MCF 10A (cell line): ENCODE results near the gene AKR1B15. TPM values are rescaled to one million over a fixed set of nuclear protein-coding genes. Genes with fewer than 3 reads are reported as not detected.
"Not testable (repeated sequence)": the region's sequence is repeated elsewhere in the genome, so short reads cannot be mapped to it uniquely, and the experiment has no call there.

Source experiments
- BruUV-seq: library from RNA; stranded (reverse); fragments of 400-500 nt; replicated peaks from 2 replicates; lab custom pipeline; 2021; lab: Mats Ljungman, UMichigan
- CTCF ChIA-PET: fragments of 300-600 bp; sonication (Branson Sonifier 250); formaldehyde crosslinking; extraction: SDS; loops from one replicate; lab custom pipeline; 2021; ENCODE audit warnings: antibody characterized with exemption, inconsistent platforms; lab: Yijun Ruan, JAX
- POLR2A ChIA-PET: fragments of 300-600, 350-650 bp; sonication (Branson Sonifier 250); formaldehyde crosslinking; extraction: SDS; loops from one replicate; lab custom pipeline; 2020; ENCODE audit warnings: antibody characterized with exemption, inconsistent platforms; lab: Yijun Ruan, JAX
- DNase-seq: peaks from one replicate; pipeline ENCODE4 v3.0.0-alpha.2; 2018; ENCODE audit not compliant: unreplicated experiment
- H3K27ac Mint-ChIP-seq: one replicate; pipeline ENCODE4 v1.8.0; 2022; ENCODE audit warnings: mild to moderate bottlenecking, low read depth, mixed read lengths; ENCODE audit not compliant: unreplicated experiment
- H3K27me3 Mint-ChIP-seq: one replicate; pipeline ENCODE4 v1.8.0; 2022; ENCODE audit warnings: mixed read lengths; ENCODE audit not compliant: insufficient read depth, unreplicated experiment
- H3K36me3 Mint-ChIP-seq: one replicate; pipeline ENCODE4 v1.8.0; 2022; ENCODE audit warnings: mild to moderate bottlenecking, moderate library complexity, mixed read lengths; ENCODE audit not compliant: insufficient read depth, unreplicated experiment
- H3K4me1 Mint-ChIP-seq: one replicate; pipeline ENCODE4 v1.8.0; 2022; ENCODE audit warnings: mixed read lengths; ENCODE audit not compliant: insufficient read depth, unreplicated experiment
- H3K4me3 Mint-ChIP-seq: one replicate; pipeline ENCODE4 v1.8.0; 2022; ENCODE audit warnings: mild to moderate bottlenecking, moderate library complexity, mixed read lengths; ENCODE audit not compliant: unreplicated experiment
- H3K9me3 Mint-ChIP-seq: one replicate; pipeline ENCODE4 v1.8.0; 2022; ENCODE audit warnings: mixed read lengths; ENCODE audit not compliant: unreplicated experiment
- intact Hi-C: fragments of 100-400 bp; cut with micrococcal nuclease; formaldehyde crosslinking; loops from 2 replicates; pipeline ENCODE4 v1.14.1; 2022
- total RNA-seq: library from RNA; stranded (reverse); gene quantifications from 2 replicates; pipeline ENCODE4 v1.2.3, GENCODE V29; 2022
- TF ChIP-seq, protein P1 (sequence below): fragments of 200-600 bp; IDR thresholded peaks from one replicate; pipeline ENCODE4 v1.8.0; 2022; ENCODE audit warnings: antibody characterized with exemption, mild to moderate bottlenecking; ENCODE audit not compliant: unreplicated experiment

Gene AKR1B15
- total RNA-seq, 1 experiment from 2014 or later = not detected

DNA sequence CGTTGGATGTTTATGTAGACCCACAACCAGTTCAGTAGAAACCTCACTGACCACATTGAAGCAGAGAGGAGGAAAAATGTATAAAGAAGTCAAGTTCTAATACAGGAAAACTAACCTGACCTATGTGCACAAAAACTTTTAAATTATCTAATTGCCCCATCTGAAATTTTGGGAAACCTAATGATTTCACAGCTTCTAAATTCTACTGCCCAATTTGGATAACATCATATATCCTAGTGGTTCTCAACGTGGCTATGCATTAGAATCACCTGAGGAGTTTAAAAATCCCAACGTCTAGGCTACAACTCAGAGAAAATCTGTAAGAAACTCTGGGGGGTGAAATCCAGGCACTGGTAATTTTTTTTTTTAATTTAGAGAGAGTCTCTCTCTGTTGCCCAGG, 14.3 kb upstream of the AKR1B15 start:
- Mint-ChIP-seq H3K36me3 (no peaks in the 10 kb centered on the region), H3K27ac (no peak overlapping the region), H3K4me3 (no peak overlapping the region), H3K9me3 (no peaks in the 10 kb centered on the region), H3K4me1 (peaks cover 33% of the 10 kb centered on the region), H3K27me3 (no peaks in the 10 kb centered on the region)
- intact Hi-C loops = no loop called here
- TF ChIP-seq, protein P1, sequence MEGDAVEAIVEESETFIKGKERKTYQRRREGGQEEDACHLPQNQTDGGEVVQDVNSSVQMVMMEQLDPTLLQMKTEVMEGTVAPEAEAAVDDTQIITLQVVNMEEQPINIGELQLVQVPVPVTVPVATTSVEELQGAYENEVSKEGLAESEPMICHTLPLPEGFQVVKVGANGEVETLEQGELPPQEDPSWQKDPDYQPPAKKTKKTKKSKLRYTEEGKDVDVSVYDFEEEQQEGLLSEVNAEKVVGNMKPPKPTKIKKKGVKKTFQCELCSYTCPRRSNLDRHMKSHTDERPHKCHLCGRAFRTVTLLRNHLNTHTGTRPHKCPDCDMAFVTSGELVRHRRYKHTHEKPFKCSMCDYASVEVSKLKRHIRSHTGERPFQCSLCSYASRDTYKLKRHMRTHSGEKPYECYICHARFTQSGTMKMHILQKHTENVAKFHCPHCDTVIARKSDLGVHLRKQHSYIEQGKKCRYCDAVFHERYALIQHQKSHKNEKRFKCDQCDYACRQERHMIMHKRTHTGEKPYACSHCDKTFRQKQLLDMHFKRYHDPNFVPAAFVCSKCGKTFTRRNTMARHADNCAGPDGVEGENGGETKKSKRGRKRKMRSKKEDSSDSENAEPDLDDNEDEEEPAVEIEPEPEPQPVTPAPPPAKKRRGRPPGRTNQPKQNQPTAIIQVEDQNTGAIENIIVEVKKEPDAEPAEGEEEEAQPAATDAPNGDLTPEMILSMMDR = no peak
- no peak for DNase-seq
- BruUV-seq = no TSS peak
- ChIA-PET POLR2A (interaction anchor here (2.5 to 4.5 kb wide), 2 partner anchors 9 to 13 kb away, joined by 8 to 24 read pairs; no protein-coding TSS in a partner anchor), CTCF (interaction anchor here (0.6 to 6.2 kb wide), 5 partner anchors 12 to 77 kb away, joined by 3 to 52 read pairs (median 4); partner anchors contain the start of gene AKR1B15)

DNA sequence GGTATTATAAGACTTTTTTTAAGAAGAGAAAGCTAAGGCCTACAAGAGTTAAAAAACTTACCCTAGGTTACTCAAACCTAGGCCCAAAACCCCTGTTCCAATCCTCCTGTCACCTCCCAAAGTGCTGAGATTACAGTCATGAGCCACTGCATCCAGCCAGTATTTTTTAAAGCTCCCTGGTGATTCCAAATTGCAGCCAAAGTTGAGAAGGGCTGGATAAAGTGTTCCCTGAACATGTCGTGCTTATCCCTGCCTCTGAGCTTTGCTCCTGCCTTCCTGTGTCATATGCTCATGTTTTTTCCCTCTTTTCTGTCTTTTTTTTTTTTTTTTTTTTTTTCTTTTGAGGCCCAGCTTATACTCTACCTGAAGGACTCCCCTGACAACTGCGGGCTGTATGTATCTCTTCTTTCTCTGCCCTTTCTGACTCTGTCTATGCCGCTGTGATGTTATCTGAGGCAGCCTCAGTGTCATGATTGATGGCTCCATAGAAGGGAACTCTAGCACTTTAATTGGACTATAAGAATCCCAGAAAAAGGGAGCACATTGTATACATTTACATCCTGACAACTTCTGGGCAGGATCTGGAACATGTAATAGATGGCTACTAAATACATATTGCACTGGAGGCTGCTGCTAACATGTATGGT, 13.5 kb upstream of the AKR1B15 start:
- CTCF ChIA-PET = interaction anchor here (0.9 to 6.2 kb wide), 5 partner anchors 12 to 72 kb away, joined by 3 to 52 read pairs (median 4); partner anchors contain the start of gene AKR1B15
- no peaks in the 10 kb centered on the region for H3K9me3 Mint-ChIP-seq
- intact Hi-C loops = no loop called here
- BruUV-seq = no TSS peak
- no peak for DNase-seq
- no peaks in the 10 kb centered on the region for H3K27me3 Mint-ChIP-seq
- H3K27ac Mint-ChIP-seq = peak overlapping the region; percentile 71
- TF ChIP-seq, protein P1 = no peak
- POLR2A ChIA-PET = interaction anchor here (4.5 kb wide), 1 partner anchor 12 kb away, joined by 24 read pairs; no protein-coding TSS in a partner anchor
- H3K36me3 Mint-ChIP-seq = no peaks in the 10 kb centered on the region
- H3K4me1 Mint-ChIP-seq = peaks cover 30% of the 10 kb centered on the region
- no peak overlapping the region for H3K4me3 Mint-ChIP-seq

DNA sequence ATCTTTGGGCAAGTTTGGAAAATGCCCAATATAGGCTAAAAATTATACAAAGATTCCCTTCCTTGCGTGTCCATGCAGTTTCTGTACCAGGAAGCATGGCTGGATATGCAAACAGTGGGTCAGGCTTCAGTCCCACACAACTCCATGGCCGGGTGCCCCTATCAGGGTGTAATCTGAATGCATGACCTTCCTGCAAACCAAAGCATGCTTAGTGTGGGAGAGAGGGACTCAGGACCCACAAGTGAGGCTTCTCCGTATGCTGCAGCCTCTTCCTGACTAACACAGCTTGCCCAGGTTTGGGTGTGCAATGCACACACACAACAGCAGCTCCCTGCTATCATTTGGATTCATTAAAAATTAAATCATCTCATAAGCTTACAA, 13.0 kb upstream of the AKR1B15 start:
- Mint-ChIP-seq H3K4me1 (peaks cover 30% of the 10 kb centered on the region), H3K36me3 (no peaks in the 10 kb centered on the region), H3K27me3 (no peaks in the 10 kb centered on the region), H3K4me3 (no peak overlapping the region), H3K27ac (peak overlapping the region; percentile 71), H3K9me3 (no peaks in the 10 kb centered on the region)
- POLR2A ChIA-PET = no interaction called here
- CTCF ChIA-PET = interaction anchor here (0.9 to 6.2 kb wide), 3 partner anchors 11 to 22 kb away, joined by 3 to 52 read pairs (median 3); partner anchors contain the start of gene AKR1B15
- intact Hi-C loops = no loop called here
- TF ChIP-seq, protein P1 = no peak
- BruUV-seq = no TSS peak
- DNase-seq = no peak

DNA sequence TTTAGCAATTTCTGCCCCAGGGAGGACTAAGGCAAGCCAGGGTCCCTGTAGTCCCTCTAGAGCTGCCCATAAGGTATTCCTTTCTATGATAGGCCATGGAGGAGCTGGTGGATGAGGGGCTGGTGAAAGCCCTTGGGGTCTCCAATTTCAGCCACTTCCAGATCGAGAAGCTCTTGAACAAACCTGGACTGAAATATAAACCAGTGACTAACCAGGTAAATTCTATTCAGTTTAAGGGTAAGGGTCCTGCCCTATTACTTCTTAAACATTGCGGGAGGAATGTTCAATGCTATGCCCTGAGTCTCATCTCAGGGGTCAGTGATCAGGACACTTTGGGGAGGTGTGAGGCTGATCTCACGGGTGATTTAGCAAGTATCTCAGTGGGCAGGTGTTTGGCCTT, 12.4 kb upstream of the AKR1B15 start:
- BruUV-seq, intact Hi-C loops, POLR2A ChIA-PET, H3K36me3 Mint-ChIP-seq, H3K27ac Mint-ChIP-seq, DNase-seq, H3K9me3 Mint-ChIP-seq, H3K4me3 Mint-ChIP-seq, H3K27me3 Mint-ChIP-seq: not testable (repeated sequence)
- peaks cover 27% of the 10 kb centered on the region for H3K4me1 Mint-ChIP-seq
- CTCF ChIA-PET = interaction anchor here (0.6 to 6.2 kb wide), 4 partner anchors 10 to 350 kb away, joined by 3 to 52 read pairs (median 3); partner anchors contain the start of gene AKR1B15

DNA sequence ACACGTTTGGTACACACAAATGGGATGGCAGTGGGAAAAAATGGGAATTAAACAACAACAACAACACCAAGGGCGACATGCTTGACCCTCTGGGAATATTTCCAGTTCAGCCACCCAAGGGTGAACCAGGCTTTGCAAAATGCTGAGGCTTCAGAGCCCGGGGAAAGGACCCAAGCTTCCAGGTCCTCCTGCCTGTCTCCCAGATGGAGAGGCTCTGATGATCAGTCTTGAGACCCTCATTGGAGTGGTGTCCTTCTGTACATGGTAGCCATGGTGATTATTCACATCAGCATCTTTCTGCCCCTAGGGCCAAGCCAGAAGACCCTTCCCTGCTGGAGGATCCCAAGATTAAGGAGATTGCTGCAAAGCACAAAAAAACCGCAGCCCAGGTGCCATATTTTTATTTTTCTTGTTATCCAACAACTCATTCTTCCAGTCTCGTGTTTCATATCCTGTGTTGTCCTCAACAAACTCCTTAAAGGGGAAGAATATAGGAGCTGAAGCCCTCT, 11.6 kb upstream of the AKR1B15 start:
- POLR2A ChIA-PET, H3K9me3 Mint-ChIP-seq, BruUV-seq, DNase-seq, H3K4me3 Mint-ChIP-seq, H3K27ac Mint-ChIP-seq, H3K36me3 Mint-ChIP-seq, intact Hi-C loops, H3K27me3 Mint-ChIP-seq: not testable (repeated sequence)
- CTCF ChIA-PET = interaction anchor here (0.8 kb wide), 1 partner anchor 21 kb away, joined by 4 read pairs; no protein-coding TSS in a partner anchor
- peaks cover 20% of the 10 kb centered on the region for H3K4me1 Mint-ChIP-seq
